ENCODE data around the gene TGM5. TPM values are rescaled to one million over a fixed set of nuclear protein-coding genes. Genes with fewer than 3 reads are reported as not detected.

The TGM5 gene
- not detected in 2 replicates for total RNA-seq

GRCh38 chr15:43266834-43267233 lies at the start of gene TGM5:
Gene TGM5, minus strand, starts transcription at chr15:43266928. Its CDS starts 79 bp downstream, at chr15:43266849.

GRCh38 chr15:43302205-43302817 lies 35.6 kb upstream of the TGM5 start, which contains the start of gene TGM7:
Gene TGM7, minus strand, starts transcription at chr15:43302255.

GRCh38 chr15:43220991-43221403 lies 45.7 kb downstream of the TGM5 start, which contains the start of gene EPB42:
Gene EPB42, minus strand, starts transcription at chr15:43221018. Its CDS starts 193 bp downstream, at chr15:43220825.

GRCh38 chr15:43185157-43186002 lies 81.3 kb downstream of the TGM5 start, which contains the start of gene CCNDBP1:
Gene CCNDBP1, plus strand, starts transcription at chr15:43185403. Its CDS starts 96 bp downstream, at chr15:43185499.

Other genes starting within 250 kb of the TGM5 start
- gene UBR1, start 160.9 kb downstream of the TGM5 start, total RNA-seq = 54.2 and 55.2 TPM in 2 replicates
- 17.2 and 26.3 TPM in 2 replicates for gene TMEM62, start 133.3 kb downstream of the TGM5 start, total RNA-seq
- gene CCNDBP1, start 81.5 kb downstream of the TGM5 start, total RNA-seq = 70.9 and 71.5 TPM in 2 replicates
- gene EPB42, start 45.9 kb downstream of the TGM5 start, total RNA-seq = not detected in 2 replicates
- not detected in 2 replicates for gene TGM7, start 35.3 kb upstream of the TGM5 start, total RNA-seq
- gene LCMT2, start 63.6 kb upstream of the TGM5 start, total RNA-seq = 11.2 and 13.2 TPM in 2 replicates
- 20.7 and 29.4 TPM in 2 replicates for gene ZSCAN29, start 104.1 kb upstream of the TGM5 start, total RNA-seq
- gene TUBGCP4, start 104.2 kb upstream of the TGM5 start, total RNA-seq = 15.1 and 16.7 TPM in 2 replicates
- gene TP53BP1, start 226.2 kb upstream of the TGM5 start, total RNA-seq = 135 and 148 TPM in 2 replicates

Measured in uterine smooth muscle cell (primary cell).